ENCODE results near the gene DEFB113. TPM values are rescaled to one million over a fixed set of nuclear protein-coding genes. Genes with fewer than 3 reads are reported as not detected.

The DEFB113 gene
- polyA plus RNA-seq, 1 donor (not counting 4 experiments of a cell fraction or from before 2014, with no cell fraction given): not detected

- H3K9ac ChIP-seq (ENCODE audit: control insufficient read depth, extremely low read depth, insufficient read depth, low read length): no peak overlapping the region
- no peak overlapping the region for H3K4me2 ChIP-seq (ENCODE audit: control insufficient read depth, extremely low read depth, insufficient read depth, low read depth, low read length)
- FAIRE-seq (no peak), DNase-seq (ENCODE audit: low read depth, low spot score) (no peak)
- H3K27ac ChIP-seq (ENCODE audit: control insufficient read depth, insufficient read depth, low read length): no peak overlapping the region
- no peaks in the 10 kb centered on the region for H3K79me2 ChIP-seq (ENCODE audit: control insufficient read depth, insufficient read depth, low read length)
- no peaks in the 10 kb centered on the region for H4K20me1 ChIP-seq (ENCODE audit: control insufficient read depth, extremely low read depth, insufficient read depth, low read length)
- no peaks in the 10 kb centered on the region for H3K4me1 ChIP-seq (ENCODE audit: control insufficient read depth, extremely low read depth, insufficient read depth, low read length)
- H2AFZ ChIP-seq (ENCODE audit: control insufficient read depth, low read length): peak overlapping the region; percentile 3
- dilution Hi-C loops (cut with MboI; ENCODE audit: extremely low pct_ligation_motif_present, low sequenced_read_pairs): no loop called here
- no peaks in the 10 kb centered on the region for H3K36me3 ChIP-seq (ENCODE audit: control insufficient read depth in 2 of 2, extremely low read depth in 1 of 2, insufficient read depth in 2 of 2, low read length in 2 of 2)
- no peaks in the 10 kb centered on the region for H3K27me3 ChIP-seq (ENCODE audit: control insufficient read depth, extremely low read depth, insufficient read depth, low read length)
- TF ChIP-seq EZH2 (IDR thresholded peaks at IDR 0.05; ENCODE audit: low read length): no peak
- TF ChIP-seq CTCF (optimal IDR thresholded peaks at IDR 0.05 in 1 of 3, IDR thresholded peaks at IDR 0.05 in 1 of 3, conservative IDR thresholded peaks at IDR 0.05 in 1 of 3; ENCODE audit: extremely low read depth in 1 of 3, insufficient read depth in 2 of 3, low read length in 3 of 3): no peak
- no peak overlapping the region for H3K4me3 ChIP-seq (ENCODE audit: control insufficient read depth in 2 of 3, extremely low read depth in 1 of 3, insufficient read depth in 2 of 3, low read depth in 1 of 3, low read length in 3 of 3)
- no peaks in the 10 kb centered on the region for H3K9me3 ChIP-seq (ENCODE audit: control insufficient read depth, low read depth, low read length)
- no peaks in the 10 kb centered on the region for H3K9me1 ChIP-seq (ENCODE audit: control insufficient read depth, extremely low read depth, insufficient read depth, low read length)
These were observed 29.4 kb downstream of the DEFB113 start for GRCh38 chr6:49939993-49940498.

- H3K79me2 ChIP-seq (ENCODE audit: control insufficient read depth, insufficient read depth, low read length): no peaks in the 10 kb centered on the region
- H3K4me1 ChIP-seq (ENCODE audit: control insufficient read depth, extremely low read depth, insufficient read depth, low read length): no peaks in the 10 kb centered on the region
- H3K27ac ChIP-seq (ENCODE audit: control insufficient read depth, insufficient read depth, low read length): no peak overlapping the region
- H3K9me1 ChIP-seq (ENCODE audit: control insufficient read depth, extremely low read depth, insufficient read depth, low read length): no peaks in the 10 kb centered on the region
- no peak overlapping the region for H3K4me2 ChIP-seq (ENCODE audit: control insufficient read depth, extremely low read depth, insufficient read depth, low read depth, low read length)
- no peaks in the 10 kb centered on the region for H3K36me3 ChIP-seq (ENCODE audit: control insufficient read depth in 2 of 2, extremely low read depth in 1 of 2, insufficient read depth in 2 of 2, low read length in 2 of 2)
- no peaks in the 10 kb centered on the region for H3K9me3 ChIP-seq (ENCODE audit: control insufficient read depth, low read depth, low read length)
- no peak overlapping the region for H2AFZ ChIP-seq (ENCODE audit: control insufficient read depth, low read length)
- dilution Hi-C loops (cut with MboI; ENCODE audit: extremely low pct_ligation_motif_present, low sequenced_read_pairs): no loop called here
- TF ChIP-seq EZH2 (IDR thresholded peaks at IDR 0.05; ENCODE audit: low read length) (no peak), CTCF (optimal IDR thresholded peaks at IDR 0.05 in 1 of 3, IDR thresholded peaks at IDR 0.05 in 1 of 3, conservative IDR thresholded peaks at IDR 0.05 in 1 of 3; ENCODE audit: extremely low read depth in 1 of 3, insufficient read depth in 2 of 3, low read length in 3 of 3) (no peak)
- no peak overlapping the region for H3K4me3 ChIP-seq (ENCODE audit: control insufficient read depth in 2 of 3, extremely low read depth in 1 of 3, insufficient read depth in 2 of 3, low read depth in 1 of 3, low read length in 3 of 3)
- H4K20me1 ChIP-seq (ENCODE audit: control insufficient read depth, extremely low read depth, insufficient read depth, low read length): no peaks in the 10 kb centered on the region
- DNase-seq (ENCODE audit: low read depth, low spot score) (no peak), FAIRE-seq (no peak)
- no peak overlapping the region for H3K9ac ChIP-seq (ENCODE audit: control insufficient read depth, extremely low read depth, insufficient read depth, low read length)
- H3K27me3 ChIP-seq (ENCODE audit: control insufficient read depth, extremely low read depth, insufficient read depth, low read length): no peaks in the 10 kb centered on the region
These were observed 31.6 kb downstream of the DEFB113 start for GRCh38 chr6:49937811-49938210.
